GM10266 (cell line): Measurements from ENCODE around the gene ALDH3B1.

Experiments used
- DNase-seq: peaks from one replicate; pipeline ENCODE4 v3.0.0; 2012; ENCODE audit errors: extremely low spot score
- CTCF ChIP-seq: IDR thresholded peaks from 2 replicates; pipeline ENCODE4 v1.5.1; 2012; ENCODE audit warnings: mild to moderate bottlenecking, low read depth; ENCODE audit not compliant: control insufficient read depth, insufficient read depth; ENCODE audit errors: missing control alignments

ALDH3B1 gene

GRCh38 chr11:68031144-68031464 is 21.0 kb downstream of the ALDH3B1 start:
- DNase-seq, result no peak
- no peak for TF ChIP-seq CTCF

GRCh38 chr11:68032003-68032402 is 21.9 kb downstream of the ALDH3B1 start:
- DNase-seq, result no peak
- TF ChIP-seq CTCF, result no peak

- TF ChIP-seq CTCF, result no peak
- DNase-seq, result no peak
Observed at GRCh38 chr11:68032997-68033707, 23.0 kb downstream of the ALDH3B1 start.

- no peak for DNase-seq
- TF ChIP-seq CTCF, result no peak
Observed at GRCh38 chr11:68033708-68034045, 23.6 kb downstream of the ALDH3B1 start.

- no peak for DNase-seq
- TF ChIP-seq CTCF, result no peak
Observed at GRCh38 chr11:68035266-68035876, 25.2 kb downstream of the ALDH3B1 start.

GRCh38 chr11:68036141-68036716 is 26.1 kb downstream of the ALDH3B1 start:
- DNase-seq, result no peak
- no peak for TF ChIP-seq CTCF

GRCh38 chr11:68036717-68037239 is 26.7 kb downstream of the ALDH3B1 start:
- DNase-seq, result no peak

More at GRCh38 chr11:68036717-68037239, 26.7 kb downstream of the ALDH3B1 start:
- no peak for TF ChIP-seq CTCF
